Kidney glomerular epithelial cell (primary cell): ENCODE measurements around the gene SSU72.
"Not testable (repeated sequence)": the region's sequence is repeated elsewhere in the genome, so short reads cannot be mapped to it uniquely, and the experiment has no call there.

Source experiments
- DNase-seq: peaks from one replicate; lab custom pipeline; 2025; lab: John Stamatoyannopoulos, UW

Gene SSU72

DNA sequence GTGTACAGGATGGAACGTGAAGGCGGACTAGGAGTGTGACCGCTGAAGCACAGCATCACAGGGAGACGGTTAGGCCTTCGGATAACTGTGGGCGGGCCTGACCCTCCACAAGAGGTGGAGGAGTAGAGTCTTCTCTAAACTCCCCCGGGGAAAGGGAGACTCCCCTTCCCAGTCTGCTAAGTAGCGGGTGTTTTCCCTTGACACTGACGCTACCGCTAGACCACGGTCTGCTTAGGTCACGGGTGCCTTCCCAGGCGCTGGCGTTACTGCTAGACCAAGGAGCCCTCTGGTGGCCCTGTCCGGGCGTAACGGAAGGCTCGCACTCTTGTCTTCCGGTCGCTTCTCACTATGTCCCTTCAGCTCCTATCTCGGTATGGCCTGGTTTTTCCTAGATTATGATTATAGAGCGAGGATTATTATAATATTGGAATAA is 69.3 kb downstream of the SSU72 start:
- peak; percentile 25 for DNase-seq

DNA sequence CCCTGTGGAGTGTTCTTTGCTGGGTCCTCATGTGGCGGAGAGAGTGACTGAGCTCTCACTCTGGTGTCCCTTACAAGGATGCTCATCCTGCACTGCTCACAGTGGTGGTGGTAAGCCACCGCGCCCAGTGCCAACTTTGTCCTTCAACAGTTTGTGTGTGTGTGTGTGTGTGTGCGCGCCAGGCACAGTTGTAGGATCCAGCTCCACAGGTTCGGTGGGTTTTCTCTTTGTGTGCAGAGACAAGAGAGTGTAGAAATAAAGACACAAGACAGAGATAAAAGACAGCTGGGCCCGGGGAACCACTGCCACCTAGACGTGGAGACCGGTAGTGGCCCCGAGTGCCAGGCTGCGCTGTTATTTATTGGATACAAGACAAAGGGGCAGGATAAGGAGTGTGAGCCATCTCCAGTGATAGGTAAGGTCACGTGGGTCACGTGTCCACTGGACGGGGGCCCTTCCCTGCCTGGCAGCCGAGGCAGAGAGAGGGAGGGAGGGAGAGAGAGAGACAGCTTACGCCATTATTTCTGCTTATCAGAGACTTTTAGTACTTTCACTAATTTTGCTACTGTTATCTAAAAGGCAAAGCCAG is 69.8 kb downstream of the SSU72 start:
- peak; percentile 59 for DNase-seq

DNA sequence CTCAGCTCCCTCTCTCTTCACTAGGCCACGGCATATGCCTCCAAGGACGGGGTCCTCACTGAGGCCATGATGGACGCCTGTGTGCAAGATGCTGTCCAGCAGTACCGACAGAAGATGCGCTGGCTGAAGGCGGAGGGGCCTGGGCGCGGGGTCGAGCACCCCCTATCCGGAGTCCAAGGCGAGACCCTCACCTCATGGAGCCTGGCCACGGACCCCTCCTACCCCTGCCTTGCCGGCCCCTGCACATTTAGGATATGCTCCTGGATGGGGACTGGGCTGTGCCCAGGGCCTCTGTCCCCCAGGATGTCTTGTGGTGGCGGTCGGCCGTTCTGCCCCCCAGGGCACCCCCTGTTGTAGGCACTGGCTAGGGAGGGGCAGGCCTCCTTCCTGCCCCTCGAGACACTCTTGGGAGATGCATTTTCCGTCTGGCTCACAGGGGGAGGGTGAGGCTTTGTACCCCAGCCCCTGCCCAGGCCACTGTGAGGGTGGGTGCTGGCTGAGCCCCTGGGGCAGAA is 79.1 kb downstream of the SSU72 start:
- not testable (repeated sequence) for DNase-seq

DNA sequence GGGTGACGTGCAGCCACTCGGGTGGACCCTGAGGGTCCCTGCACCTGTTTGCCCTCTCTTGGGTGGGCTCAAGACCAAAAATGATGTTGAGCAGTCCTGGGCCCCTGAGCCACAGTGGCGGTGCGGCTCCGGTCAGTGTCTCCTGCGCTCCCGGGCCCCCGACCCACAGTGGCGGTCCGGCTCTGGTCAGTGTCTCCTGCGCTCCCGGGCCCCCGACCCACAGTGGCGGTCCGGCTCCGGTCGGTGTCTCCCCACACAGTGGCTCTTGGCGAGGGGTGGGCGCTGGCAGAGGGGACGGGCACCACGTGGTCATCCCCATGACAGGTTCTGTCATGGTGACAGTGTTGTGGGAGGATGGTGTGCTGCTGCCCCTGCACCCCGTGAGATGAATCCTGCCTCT is 80.4 kb downstream of the SSU72 start:
- DNase-seq: not testable (repeated sequence)
